ENCODE results near the gene EEF1AKMT3. TPM values are rescaled to one million over a fixed set of nuclear protein-coding genes. Genes with fewer than 3 reads are reported as not detected.

Gene EEF1AKMT3
- total and polyA plus RNA-seq, 2 experiments from 2014 or later = 1.3 to 5.3 TPM

MicroRNAs encoded within 50 kb of the gene (microRNA counts, 767-probe panel; counts per million panel counts)
- 8,249 counts per million, percentile 50 among the panel's probes with 10 or more counts for microRNA hsa-miR-26a-5p

Small RNAs within 50 kb of the gene (microRNA-seq; reads per million reads assigned to microRNA genes)
- gene MIR26A2 (6.6 reads per million, percentile 24 among the genes with 10 or more reads in this experiment), gene MIR6759 (not detected)

Small RNAs within 50 kb of the gene (small RNA-seq; reads per million reads assigned to genes)
- 0.75 reads per million, percentile 51 among the genes with 10 or more reads in this experiment for gene MIR26A2 (ENCODE audit: low replicate concordance)
- not detected for gene RNU6-1083P (ENCODE audit: low replicate concordance)

Other genes starting within 250 kb of the EEF1AKMT3 start
- 12.5 and 16.9 TPM in 2 replicates for gene MBD6, start 249.8 kb upstream of the EEF1AKMT3 start, total RNA-seq (2014; rRNA removed; shearing (Covaris generic))
- 17.1 and 18.3 TPM in 2 replicates for gene MBD6, start 249.8 kb upstream of the EEF1AKMT3 start, polyA plus RNA-seq (2016; fragmentation: Nextera tagmentation; extraction: Ambion mirVana)
- 134 and 157 TPM in 2 replicates for gene DCTN2, start 225.4 kb upstream of the EEF1AKMT3 start, total RNA-seq (2014; rRNA removed; shearing (Covaris generic))
- gene DCTN2, start 225.4 kb upstream of the EEF1AKMT3 start, polyA plus RNA-seq (2016; fragmentation: Nextera tagmentation; extraction: Ambion mirVana) = 56.1 and 62.3 TPM in 2 replicates
- gene KIF5A, start 222.6 kb upstream of the EEF1AKMT3 start, total RNA-seq (2014; rRNA removed; shearing (Covaris generic)) = 16.5 and 21.3 TPM in 2 replicates
- gene KIF5A, start 222.6 kb upstream of the EEF1AKMT3 start, polyA plus RNA-seq (2016; fragmentation: Nextera tagmentation; extraction: Ambion mirVana) = 9.1 and 11.1 TPM in 2 replicates
- gene PIP4K2C, start 181.4 kb upstream of the EEF1AKMT3 start, total RNA-seq (2014; rRNA removed; shearing (Covaris generic)) = 26.4 and 30.6 TPM in 2 replicates
- gene PIP4K2C, start 181.4 kb upstream of the EEF1AKMT3 start, polyA plus RNA-seq (2016; fragmentation: Nextera tagmentation; extraction: Ambion mirVana) = 10.5 and 10.8 TPM in 2 replicates
- gene DTX3, start 167.8 kb upstream of the EEF1AKMT3 start, total RNA-seq (2014; rRNA removed; shearing (Covaris generic)) = 37.8 and 46.6 TPM in 2 replicates
- 16.7 and 22.8 TPM in 2 replicates for gene DTX3, start 167.8 kb upstream of the EEF1AKMT3 start, polyA plus RNA-seq (2016; fragmentation: Nextera tagmentation; extraction: Ambion mirVana)
- gene ARHGEF25, start 161.2 kb upstream of the EEF1AKMT3 start, total RNA-seq (2014; rRNA removed; shearing (Covaris generic)) = 9.9 and 10.2 TPM in 2 replicates
- gene ARHGEF25, start 161.2 kb upstream of the EEF1AKMT3 start, polyA plus RNA-seq (2016; fragmentation: Nextera tagmentation; extraction: Ambion mirVana) = 0.53 TPM in 1 of 2 replicates, not detected in the other
- gene B4GALNT1, start 139.4 kb upstream of the EEF1AKMT3 start, total RNA-seq (2014; rRNA removed; shearing (Covaris generic)) = 2.4 and 2.8 TPM in 2 replicates
- gene B4GALNT1, start 139.4 kb upstream of the EEF1AKMT3 start, polyA plus RNA-seq (2016; fragmentation: Nextera tagmentation; extraction: Ambion mirVana) = 1.3 and 1.4 TPM in 2 replicates
- 66.1 and 79.7 TPM in 2 replicates for gene OS9, start 78.5 kb upstream of the EEF1AKMT3 start, total RNA-seq (2014; rRNA removed; shearing (Covaris generic))
- 27.5 and 29.3 TPM in 2 replicates for gene OS9, start 78.5 kb upstream of the EEF1AKMT3 start, polyA plus RNA-seq (2016; fragmentation: Nextera tagmentation; extraction: Ambion mirVana)
- gene AGAP2, start 33.9 kb upstream of the EEF1AKMT3 start, total RNA-seq (2014; rRNA removed; shearing (Covaris generic)) = 1.1 and 1.3 TPM in 2 replicates
- 0.36 and 0.38 TPM in 2 replicates for gene AGAP2, start 33.9 kb upstream of the EEF1AKMT3 start, polyA plus RNA-seq (2016; fragmentation: Nextera tagmentation; extraction: Ambion mirVana)
- gene TSPAN31, start 27.6 kb upstream of the EEF1AKMT3 start, total RNA-seq (2014; rRNA removed; shearing (Covaris generic)) = 15.6 and 32.9 TPM in 2 replicates
- 12.9 and 15.5 TPM in 2 replicates for gene TSPAN31, start 27.6 kb upstream of the EEF1AKMT3 start, polyA plus RNA-seq (2016; fragmentation: Nextera tagmentation; extraction: Ambion mirVana)
- gene CDK4, start 20.3 kb upstream of the EEF1AKMT3 start, total RNA-seq (2014; rRNA removed; shearing (Covaris generic)) = 198 and 214 TPM in 2 replicates
- 105 and 108 TPM in 2 replicates for gene CDK4, start 20.3 kb upstream of the EEF1AKMT3 start, polyA plus RNA-seq (2016; fragmentation: Nextera tagmentation; extraction: Ambion mirVana)
- 2.9 and 3.5 TPM in 2 replicates for gene MARCHF9, start 17.5 kb upstream of the EEF1AKMT3 start, total RNA-seq (2014; rRNA removed; shearing (Covaris generic))
- gene MARCHF9, start 17.5 kb upstream of the EEF1AKMT3 start, polyA plus RNA-seq (2016; fragmentation: Nextera tagmentation; extraction: Ambion mirVana) = 3.1 and 3.3 TPM in 2 replicates
- 2.7 and 6.8 TPM in 2 replicates for gene CYP27B1, start 5.5 kb upstream of the EEF1AKMT3 start, total RNA-seq (2014; rRNA removed; shearing (Covaris generic))
- 0.83 and 1.1 TPM in 2 replicates for gene CYP27B1, start 5.5 kb upstream of the EEF1AKMT3 start, polyA plus RNA-seq (2016; fragmentation: Nextera tagmentation; extraction: Ambion mirVana)
- 12.2 and 18.9 TPM in 2 replicates for gene METTL1, start 509 bp upstream of the EEF1AKMT3 start, total RNA-seq (2014; rRNA removed; shearing (Covaris generic))
- gene METTL1, start 509 bp upstream of the EEF1AKMT3 start, polyA plus RNA-seq (2016; fragmentation: Nextera tagmentation; extraction: Ambion mirVana) = 39.5 and 47.0 TPM in 2 replicates
- 29.5 and 30.9 TPM in 2 replicates for gene TSFM, start 10.2 kb downstream of the EEF1AKMT3 start, total RNA-seq (2014; rRNA removed; shearing (Covaris generic))
- gene TSFM, start 10.2 kb downstream of the EEF1AKMT3 start, polyA plus RNA-seq (2016; fragmentation: Nextera tagmentation; extraction: Ambion mirVana) = 41.7 and 43.1 TPM in 2 replicates
- 0.12 and 0.17 TPM in 2 replicates for gene AVIL, start 46.1 kb downstream of the EEF1AKMT3 start, total RNA-seq (2014; rRNA removed; shearing (Covaris generic))
- 0.59 and 1.3 TPM in 2 replicates for gene AVIL, start 46.1 kb downstream of the EEF1AKMT3 start, polyA plus RNA-seq (2016; fragmentation: Nextera tagmentation; extraction: Ambion mirVana)
- 66.3 and 81.9 TPM in 2 replicates for gene CTDSP2, start 74.1 kb downstream of the EEF1AKMT3 start, total RNA-seq (2014; rRNA removed; shearing (Covaris generic))
- gene CTDSP2, start 74.1 kb downstream of the EEF1AKMT3 start, polyA plus RNA-seq (2016; fragmentation: Nextera tagmentation; extraction: Ambion mirVana) = 20.8 and 22.8 TPM in 2 replicates
- 14.7 and 22.4 TPM in 2 replicates for gene ATP23, start 169.0 kb downstream of the EEF1AKMT3 start, total RNA-seq (2014; rRNA removed; shearing (Covaris generic))
- 21.0 and 22.1 TPM in 2 replicates for gene ATP23, start 169.0 kb downstream of the EEF1AKMT3 start, polyA plus RNA-seq (2016; fragmentation: Nextera tagmentation; extraction: Ambion mirVana)